BLaER1 treated with 17β-estradiol and CSF1 and Interleukin-3, amounts not matched to agents 10 nM and 100 nM (cell line): Measurements from ENCODE around the gene UGT1A1.
"Not testable (repeated sequence)": the region's sequence is repeated elsewhere in the genome, so short reads cannot be mapped to it uniquely, and the experiment has no call there.

ENCODE experiments used
- H3K27ac ChIP-seq, 11 experiments: shearing (Covaris generic); formaldehyde crosslinking; 2 replicates each; pipeline ENCODE4 v1.8.1; 2022
- H3K27me3 ChIP-seq, 11 experiments: shearing (Covaris generic); formaldehyde crosslinking; 2 replicates each; pipeline ENCODE4 v1.8.1; 2022
- H3K36me3 ChIP-seq, 11 experiments: shearing (Covaris generic); formaldehyde crosslinking; 2 replicates each; pipeline ENCODE4 v1.8.1; 2022
- H3K4me1 ChIP-seq, 10 experiments: shearing (Covaris generic); formaldehyde crosslinking; 2 replicates each; pipeline ENCODE4 v1.8.1; 2022
- H3K4me2 ChIP-seq, 11 experiments: shearing (Covaris generic); formaldehyde crosslinking; 2 replicates each; pipeline ENCODE4 v1.8.1; 2022
- H3K4me3 ChIP-seq, 10 experiments: shearing (Covaris generic); formaldehyde crosslinking; 2 replicates each; pipeline ENCODE4 v1.8.1; 2022
- H3K9ac ChIP-seq, 11 experiments: shearing (Covaris generic); formaldehyde crosslinking; 2 replicates each; pipeline ENCODE4 v1.8.1; 2022
- H3K9me3 ChIP-seq, 11 experiments: shearing (Covaris generic); formaldehyde crosslinking; replicated peaks in 1 of 11; 2 replicates each; pipeline ENCODE4 v1.8.1; 2022
- H4K20me1 ChIP-seq, 11 experiments: shearing (Covaris generic); formaldehyde crosslinking; 2 replicates each; pipeline ENCODE4 v1.8.1; 2022
- Cebpa-rat ChIP-seq, 11 experiments: shearing (Covaris generic); IDR thresholded peaks; 2 replicates each; pipeline ENCODE4 v1.8.1; 2022

UGT1A1 gene

DNA sequence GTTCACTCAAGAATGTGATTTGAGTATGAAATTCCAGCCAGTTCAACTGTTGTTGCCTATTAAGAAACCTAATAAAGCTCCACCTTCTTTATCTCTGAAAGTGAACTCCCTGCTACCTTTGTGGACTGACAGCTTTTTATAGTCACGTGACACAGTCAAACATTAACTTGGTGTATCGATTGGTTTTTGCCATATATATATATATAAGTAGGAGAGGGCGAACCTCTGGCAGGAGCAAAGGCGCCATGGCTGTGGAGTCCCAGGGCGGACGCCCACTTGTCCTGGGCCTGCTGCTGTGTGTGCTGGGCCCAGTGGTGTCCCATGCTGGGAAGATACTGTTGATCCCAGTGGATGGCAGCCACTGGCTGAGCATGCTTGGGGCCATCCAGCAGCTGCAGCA is at the start of gene UGT1A1:
Gene UGT1A1 (plus strand): TSS at position 228 of the 400 bp plus-strand sequence. CDS start 18 bp downstream, at position 246.
- H3K4me3 ChIP-seq = no peak within 1 kb of the TSS
- H3K36me3 ChIP-seq = no peaks in the 10 kb centered on the region
- no peak for TF ChIP-seq Cebpa-rat (IDR thresholded peaks at IDR 0.05)
- H3K4me2 ChIP-seq = no peak within 1 kb of the TSS
- H4K20me1 ChIP-seq = no peaks in the 10 kb centered on the region
- peaks cover 0 to 8% (median 3%) of the 10 kb centered on the region in 11 experiments; a peak in 15 of 22 replicates for H3K9me3 ChIP-seq
- no peak within 1 kb of the TSS for H3K27ac ChIP-seq
- H3K27me3 ChIP-seq = no peaks in the 10 kb centered on the region
- H3K4me1 ChIP-seq = peaks cover 0 to 18% (median 0%) of the 10 kb centered on the region in 10 experiments; a peak in 8 of 20 replicates
- H3K9ac ChIP-seq = no peak within 1 kb of the TSS

- H4K20me1 ChIP-seq = no peaks in the 10 kb centered on the region
- H3K27ac ChIP-seq = no peak overlapping the region
- no peak for TF ChIP-seq Cebpa-rat (IDR thresholded peaks at IDR 0.05)
- no peak overlapping the region for H3K4me2 ChIP-seq
- H3K27me3 ChIP-seq = no peaks in the 10 kb centered on the region
- H3K4me3 ChIP-seq = no peak overlapping the region
- no peaks in the 10 kb centered on the region for H3K4me1 ChIP-seq
- H3K9me3 ChIP-seq = no peaks in the 10 kb centered on the region
- H3K9ac ChIP-seq = no peak overlapping the region
- no peaks in the 10 kb centered on the region for H3K36me3 ChIP-seq
These were observed 48.6 kb upstream of the UGT1A1 start for GRCh38 chr2:233711312-233712008.

- Histone ChIP-seq H3K9me3 (no peaks in the 10 kb centered on the region), H3K27me3 (no peaks in the 10 kb centered on the region), H3K27ac (no peak within 1 kb of the TSS), H3K4me3 (no peak within 1 kb of the TSS), H3K4me2 (no peak within 1 kb of the TSS), H3K9ac (no peak within 1 kb of the TSS), H4K20me1 (no peaks in the 10 kb centered on the region), H3K4me1 (no peaks in the 10 kb centered on the region), H3K36me3 (no peaks in the 10 kb centered on the region)
- no peak for TF ChIP-seq Cebpa-rat (IDR thresholded peaks at IDR 0.05)
These were observed 47.3 kb upstream of the UGT1A1 start, which contains the start of gene UGT1A5 for GRCh38 chr2:233712611-233713261. UGT1A5 (plus strand) TSS chr2:233712907; CDS start chr2:233712992, 85 bp downstream.

DNA sequence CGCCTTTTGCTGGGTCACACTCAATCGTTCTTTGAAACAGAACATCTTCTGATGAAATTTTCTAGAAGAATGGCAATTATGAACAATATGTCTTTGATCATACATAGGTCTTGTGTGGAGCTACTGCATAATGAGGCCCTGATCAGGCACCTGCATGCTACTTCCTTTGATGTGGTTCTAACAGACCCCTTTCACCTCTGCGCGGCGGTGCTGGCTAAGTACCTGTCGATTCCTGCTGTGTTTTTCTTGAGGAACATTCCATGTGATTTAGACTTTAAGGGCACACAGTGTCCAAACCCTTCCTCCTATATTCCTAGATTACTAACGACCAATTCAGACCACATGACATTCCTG is 46.8 kb upstream of the UGT1A1 start:
- Histone ChIP-seq H3K4me1 (no peaks in the 10 kb centered on the region), H3K36me3 (no peaks in the 10 kb centered on the region), H3K9me3 (no peaks in the 10 kb centered on the region), H3K27me3 (no peaks in the 10 kb centered on the region), H3K4me2 (no peak overlapping the region), H3K27ac (no peak overlapping the region), H3K9ac (no peak overlapping the region), H4K20me1 (no peaks in the 10 kb centered on the region), H3K4me3 (no peak overlapping the region)
- no peak for TF ChIP-seq Cebpa-rat (IDR thresholded peaks at IDR 0.05)

- H4K20me1 ChIP-seq = no peaks in the 10 kb centered on the region
- H3K9ac ChIP-seq = no peak overlapping the region
- H3K27ac ChIP-seq = no peak overlapping the region
- no peaks in the 10 kb centered on the region for H3K9me3 ChIP-seq
- H3K27me3 ChIP-seq = no peaks in the 10 kb centered on the region
- no peak overlapping the region for H3K4me2 ChIP-seq
- TF ChIP-seq Cebpa-rat (IDR thresholded peaks at IDR 0.05) = no peak
- no peaks in the 10 kb centered on the region for H3K36me3 ChIP-seq
- H3K4me1 ChIP-seq = no peaks in the 10 kb centered on the region
- no peak overlapping the region for H3K4me3 ChIP-seq
These were observed 45.9 kb upstream of the UGT1A1 start for GRCh38 chr2:233714121-233714520.

GRCh38 chr2:233718552-233718951 is 41.5 kb upstream of the UGT1A1 start, which contains the start of gene UGT1A4:
UGT1A4 (plus strand) TSS chr2:233718736; CDS start chr2:233718821, 85 bp downstream.
- H3K9ac ChIP-seq = no peak within 1 kb of the TSS
- H4K20me1 ChIP-seq = no peaks in the 10 kb centered on the region
- no peak within 1 kb of the TSS for H3K27ac ChIP-seq
- H3K9me3 ChIP-seq = peaks cover 0 to 5% (median 0%) of the 10 kb centered on the region in 11 experiments; a peak in 1 of 22 replicates
- H3K4me1 ChIP-seq = no peaks in the 10 kb centered on the region
- H3K4me3 ChIP-seq = no peak within 1 kb of the TSS
- H3K27me3 ChIP-seq = no peaks in the 10 kb centered on the region
- no peak for TF ChIP-seq Cebpa-rat (IDR thresholded peaks at IDR 0.05)
- H3K36me3 ChIP-seq = no peaks in the 10 kb centered on the region
- H3K4me2 ChIP-seq = no peak within 1 kb of the TSS

- H3K4me3 ChIP-seq = no peak within 1 kb of the TSS
- no peaks in the 10 kb centered on the region for H3K4me1 ChIP-seq
- H3K27ac ChIP-seq = no peak within 1 kb of the TSS
- no peak within 1 kb of the TSS for H3K9ac ChIP-seq
- no peaks in the 10 kb centered on the region for H3K36me3 ChIP-seq
- TF ChIP-seq Cebpa-rat (IDR thresholded peaks at IDR 0.05) = no peak
- no peaks in the 10 kb centered on the region for H4K20me1 ChIP-seq
- no peaks in the 10 kb centered on the region for H3K27me3 ChIP-seq
- H3K9me3 ChIP-seq = peaks cover 0 to 4% (median 0%) of the 10 kb centered on the region in 11 experiments; a peak in 2 of 22 replicates
- H3K4me2 ChIP-seq = no peak within 1 kb of the TSS
These were observed 31.3 kb upstream of the UGT1A1 start, which contains the start of gene UGT1A3 for GRCh38 chr2:233728723-233729301. UGT1A3 (plus strand) TSS chr2:233729042; CDS start chr2:233729127, 85 bp downstream.

- not testable (repeated sequence) for H3K9ac ChIP-seq, H3K36me3 ChIP-seq, H3K27me3 ChIP-seq, H3K4me3 ChIP-seq, H3K27ac ChIP-seq, H3K4me2 ChIP-seq, H4K20me1 ChIP-seq, H3K4me1 ChIP-seq
- peaks cover 0 to 14% (median 0%) of the 10 kb centered on the region in 11 experiments; a peak in 5 of 22 replicates for H3K9me3 ChIP-seq
These were observed 23.0 kb upstream of the UGT1A1 start for GRCh38 chr2:233736868-233737653.

DNA sequence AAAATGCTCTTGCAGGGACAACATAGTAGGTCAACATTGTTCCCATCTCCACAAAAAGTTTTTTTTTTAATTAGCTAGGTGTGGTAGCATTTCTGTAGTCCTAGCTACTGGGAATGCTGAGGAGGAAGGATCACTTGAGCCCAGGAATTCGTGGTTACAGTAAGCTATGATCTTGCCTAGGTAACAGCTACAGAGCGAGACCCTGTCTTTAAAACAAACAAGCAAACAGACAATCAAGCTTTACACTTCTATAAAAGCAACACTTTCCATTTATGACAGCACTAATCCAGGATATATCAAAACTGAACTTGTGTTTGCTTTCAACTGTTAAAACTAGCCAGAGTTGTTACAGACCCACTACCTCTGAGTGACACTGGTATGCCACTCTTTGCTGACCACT is 19.2 kb upstream of the UGT1A1 start:
- no peaks in the 10 kb centered on the region for H3K27me3 ChIP-seq
- H3K9ac ChIP-seq = no peak overlapping the region
- H3K27ac ChIP-seq = no peak overlapping the region
- H3K36me3 ChIP-seq = no peaks in the 10 kb centered on the region
- H3K9me3 ChIP-seq = peaks cover 0 to 14% (median 5%) of the 10 kb centered on the region in 11 experiments; a peak in 7 of 22 replicates
- no peak overlapping the region for H3K4me2 ChIP-seq
- H3K4me3 ChIP-seq = no peak overlapping the region
- no peak for TF ChIP-seq Cebpa-rat (IDR thresholded peaks at IDR 0.05)
- H4K20me1 ChIP-seq = no peaks in the 10 kb centered on the region
- no peaks in the 10 kb centered on the region for H3K4me1 ChIP-seq
